K562 (cell line): ENCODE data around the gene DISC1. TPM values are rescaled to one million over a fixed set of nuclear protein-coding genes. Genes with fewer than 3 reads are reported as not detected.

Source experiments
- ATAC-seq: fragments of 200-7000 bp; cut with Tn5 transposase; 3 replicates; pipeline ENCODE4 v1.9.1; 2020; ENCODE audit warnings: moderate library complexity
- BruUV-seq: library from RNA; stranded (reverse); fragments of 400-500 nt; replicated peaks from 2 replicates; lab custom pipeline; 2021; lab: Mats Ljungman, UMichigan
- CTCF ChIA-PET: fragments of 300-600 bp; formaldehyde crosslinking; extraction: SDS; loops from one replicate; lab custom pipeline; 2021; ENCODE audit warnings: low intra/inter-chr PET ratio; lab: Yijun Ruan, JAX
- POLR2A ChIA-PET: fragments of 300-600, 350-650 bp; sonication (Branson Sonifier 250); formaldehyde crosslinking; extraction: SDS; loops from one replicate; lab custom pipeline; 2021; ENCODE audit warnings: antibody characterized with exemption, inconsistent platforms; lab: Yijun Ruan, JAX
- DNase-seq, 4 experiments: peaks; one replicate each; pipeline versions ENCODE4 v3.0.0 to v3.0.0-alpha.2; 2011 to 2018; ENCODE audit warnings: low spot score in 3 of 4, mixed read lengths in 3 of 4; ENCODE audit errors: extremely low read depth in 1 of 4
- FAIRE-seq: peaks from 2 replicates; lab custom pipeline; 2011; peaks lifted over from hg19 to GRCh38; lab: Jason Lieb, UNC
- H2AFZ ChIP-seq: 2 replicates; pipeline ENCODE4 v1.6.0; 2011; ENCODE audit warnings: low read depth, low read length, control low read depth, inconsistent platforms
- H3K27ac ChIP-seq: fragments of 200-600 bp; 3 replicates; pipeline ENCODE4 v1.8.0; 2011; ENCODE audit warnings: low read depth, mild to moderate bottlenecking, control low read depth, inconsistent platforms, low read length, moderate library complexity, mixed read lengths; ENCODE audit errors: extremely low read depth
- H3K27me3 ChIP-seq, 2 experiments: fragments of 300-600 bp in 1 of 2; 2 replicates in 1 of 2; 3 replicates in 1 of 2; pipeline versions ENCODE4 v1.6.0 to v1.8.0; 2011; ENCODE audit warnings: inconsistent platforms in 2 of 2, low read length in 2 of 2, mild to moderate bottlenecking in 1 of 2, mixed read lengths in 1 of 2, moderate library complexity in 1 of 2; ENCODE audit not compliant: control insufficient read depth in 2 of 2, insufficient read depth in 2 of 2
- H3K36me3 ChIP-seq: fragments of 300-600 bp; 3 replicates; pipeline ENCODE4 v1.8.0; 2011; ENCODE audit warnings: mild to moderate bottlenecking, low read length, inconsistent platforms; ENCODE audit not compliant: control insufficient read depth, insufficient read depth
- H3K4me1 ChIP-seq, 2 experiments: fragments of 200-600 bp in 1 of 2; replicated peaks in 1 of 2; 2 replicates in 1 of 2; 3 replicates in 1 of 2; pipeline versions ENCODE4 v1.5.1 to v1.8.0; 2011; ENCODE audit warnings: inconsistent platforms in 2 of 2, low read length in 2 of 2, mild to moderate bottlenecking in 1 of 2, mixed read lengths in 1 of 2, moderate library complexity in 1 of 2; ENCODE audit not compliant: control insufficient read depth in 2 of 2, insufficient read depth in 2 of 2
- H3K4me2 ChIP-seq: 2 replicates; pipeline ENCODE4 v1.6.1; 2011; ENCODE audit warnings: low read length, control low read depth, inconsistent platforms, mixed read lengths; ENCODE audit not compliant: insufficient read depth
- H3K4me3 ChIP-seq: fragments of 200-600 bp; sonication (generic), shearing (Covaris generic); 2 replicates; pipeline ENCODE4 v1.5.1; 2016; ENCODE audit warnings: control low read depth, inconsistent platforms
- H3K79me2 ChIP-seq: fragments of 200-600 bp; 3 replicates; pipeline ENCODE4 v1.8.0; 2011; ENCODE audit warnings: low read length, inconsistent platforms; ENCODE audit not compliant: control insufficient read depth, insufficient read depth
- H3K9ac ChIP-seq, 2 experiments: 2 replicates each; pipeline versions ENCODE4 v1.6.0 to v1.6.1; 2011; ENCODE audit warnings: low read depth in 2 of 2, low read length in 2 of 2, control low read depth in 1 of 2, inconsistent platforms in 1 of 2, mild to moderate bottlenecking in 1 of 2, mixed read lengths in 1 of 2; ENCODE audit not compliant: insufficient read depth in 1 of 2
- H3K9me1 ChIP-seq: one replicate; pipeline ENCODE4 v1.6.0; 2011; ENCODE audit warnings: inconsistent platforms, mild to moderate bottlenecking, low read length, moderate library complexity; ENCODE audit not compliant: control insufficient read depth, insufficient read depth
- H3K9me3 ChIP-seq: replicated peaks from 2 replicates; pipeline ENCODE4 v1.5.1; 2011; ENCODE audit warnings: low read depth, low read length, inconsistent platforms; ENCODE audit not compliant: control insufficient read depth, insufficient read depth
- H4K20me1 ChIP-seq: replicated peaks from 2 replicates; pipeline ENCODE4 v1.6.1; 2011; ENCODE audit warnings: low read length, inconsistent platforms, mixed read lengths; ENCODE audit not compliant: control insufficient read depth, insufficient read depth
- CC2D1A ChIP-seq: fragments of 450-650 bp; IDR thresholded peaks from 2 replicates; pipeline ENCODE4 v1.6.1; 2017; ENCODE audit warnings: mild to moderate bottlenecking
- CREB3 ChIP-seq: fragments of 450-650 bp; conservative IDR thresholded peaks from 2 replicates; pipeline ENCODE4 v1.6.1; 2016; ENCODE audit warnings: missing genetic modification characterization, low read depth, mild to moderate bottlenecking, missing compliant biosample characterization, moderate library complexity
- JUNB ChIP-seq: fragments of 450-650 bp; formaldehyde crosslinking; conservative IDR thresholded peaks from 2 replicates; pipeline ENCODE4 v1.4.0; 2020; ENCODE audit warnings: mild to moderate bottlenecking
- KAT7 ChIP-seq: sonication (generic); formaldehyde crosslinking; IDR thresholded peaks from 2 replicates; pipeline ENCODE4 v1.8.0; 2022; ENCODE audit warnings: missing genetic modification reagents, mild to moderate bottlenecking, borderline replicate concordance
- PBX2 ChIP-seq, 2 experiments: IDR thresholded peaks in 1 of 2; conservative IDR thresholded peaks in 1 of 2; 2 replicates each; pipeline ENCODE4 v1.6.1; 2016; ENCODE audit warnings: low read depth in 2 of 2, mild to moderate bottlenecking in 1 of 2, missing compliant biosample characterization in 1 of 2, missing genetic modification characterization in 1 of 2, moderate library complexity in 1 of 2
- SAP30 ChIP-seq: fragments of 200-600 bp; sonication (generic); IDR thresholded peaks from 2 replicates; pipeline ENCODE4 v1.6.1; 2012; ENCODE audit warnings: borderline replicate concordance, low read depth, mild to moderate bottlenecking, moderate library complexity, low read length, control low read depth, inconsistent platforms; ENCODE audit not compliant: insufficient read depth, poor library complexity, severe bottlenecking
- SMARCE1 ChIP-seq: fragments of 450-650 bp; IDR thresholded peaks from 2 replicates; pipeline ENCODE4 v1.7.1; 2016; ENCODE audit warnings: mild to moderate bottlenecking
- ZNF561 ChIP-seq: fragments of 450-650 bp; formaldehyde crosslinking; conservative IDR thresholded peaks from 2 replicates; pipeline ENCODE4 v1.4.0; 2020; ENCODE audit warnings: mild to moderate bottlenecking, moderate library complexity
- ZNF609 ChIP-seq: sonication (generic); formaldehyde crosslinking; IDR thresholded peaks from 2 replicates; pipeline ENCODE4 v1.8.1; 2023; ENCODE audit warnings: missing genetic modification reagents, mild to moderate bottlenecking, borderline replicate concordance
- ZNF77 ChIP-seq: fragments of 250-450 bp; sonication (Bioruptor Pico); IDR thresholded peaks from 2 replicates; pipeline ENCODE4 v1.5.0; 2020
- WGBS: fragments of 100-300 bp; shearing (Covaris generic); methylation state at CpG from one replicate; pipeline ENCODE4 v1.1.6; 2016; ENCODE audit warnings: low coverage, mixed read lengths; ENCODE audit not compliant: insufficient coverage; ENCODE audit errors: missing lambda C conversion rate; 5-methylcytosine and 5-hydroxymethylcytosine counted together
- in situ Hi-C: fragments of 300-500 bp; cut with MboI; formaldehyde crosslinking; loops from 4 replicates; pipeline ENCODE4 v1.15.0; 2018; ENCODE audit warnings: inconsistent platforms, mixed read lengths
- intact Hi-C: fragments of 100-400 bp; cut with micrococcal nuclease; formaldehyde crosslinking; loops from 2 replicates; pipeline ENCODE4 v1.14.2; 2022
- polyA plus RNA-seq, 8 experiments: library from polyadenylated mRNA; depleted of rRNA in 4 of 8; stranded (reverse) in 5 of 8; unstranded in 3 of 8; fragments of >200 nt; fragmentation: Nextera tagmentation in 2 of 8; fragmentation: Illumina TruSeq in 1 of 8; extraction: Ambion mirVana in 2 of 8; extraction: Trizol in 1 of 8; gene quantifications; 2 replicates each; pipeline versions ENCODE4 v1.2.1 to v1.2.3, GENCODE V29; 2011 to 2014; ENCODE audit warnings: inconsistent platforms in 1 of 8, missing spikeins in 1 of 8
- total RNA-seq, 7 experiments: library from RNA; depleted of rRNA in 6 of 7; stranded (reverse); fragments of >200 nt in 6 of 7; fragmentation: Illumina TruSeq in 2 of 7; extraction: Trizol in 2 of 7; gene quantifications; 2 replicates each; pipeline versions ENCODE4 v1.2.1 to v1.2.3, GENCODE V29; 2011 to 2021; ENCODE audit warnings: low replicate concordance in 1 of 7

Gene DISC1
- total and polyA plus RNA-seq, 9 of the 15 experiments (the other 6 are each of a cell fraction or from before 2014, with no cell fraction given), result 0.01 to 0.11 (median 0.08) TPM; not detected in 1

GRCh38 chr1:231638647-231639046, 12.1 kb downstream of the DISC1 start:
- DNase-seq, result no peak
- Histone ChIP-seq H3K27me3 (peaks cover 13 to 23% of the 10 kb centered on the region in 2 experiments; a peak in 3 of 5 replicates), H3K4me1 (peaks cover 0 to 7% of the 10 kb centered on the region in 2 experiments; a peak in 1 of 5 replicates), H2AFZ (no peak overlapping the region), H3K79me2 (no peaks in the 10 kb centered on the region), H3K36me3 (no peaks in the 10 kb centered on the region), H3K9me3 (no peaks in the 10 kb centered on the region), H4K20me1 (no peaks in the 10 kb centered on the region), H3K9me1 (no peaks in the 10 kb centered on the region), H3K4me2 (no peak overlapping the region), H3K9ac (no peak overlapping the region), H3K27ac (no peak overlapping the region), H3K4me3 (no peak overlapping the region)
- CTCF ChIA-PET, result no interaction called here
- TF ChIP-seq SMARCE1 (no peak), CREB3 (tag) (no peak), JUNB (CRISPR knock-in tag) (no peak), ZNF609 (CRISPR knock-in tag) (no peak), ZNF561 (CRISPR knock-in tag) (no peak), SAP30 (no peak), PBX2 (CRISPR knock-in tag; IDR thresholded peaks at IDR 0.05; ENCODE audit: low read depth) (no peak), PBX2 (tag; conservative IDR thresholded peaks at IDR 0.05; ENCODE audit: low read depth) (no peak), CC2D1A (no peak), KAT7 (no peak), ZNF77 (CRISPR knock-in tag) (no peak)
- POLR2A ChIA-PET, result no interaction called here
- WGBS, result 0% methylated on average over 1 of the region's 1 CpG
- intact Hi-C loops (no loop called here), in situ Hi-C loops (no loop called here)
- no TSS peak for BruUV-seq
- no peak for ATAC-seq
- FAIRE-seq, result no peak
